Natural killer cell (primary cell): ENCODE results near the gene PHF5A. TPM values are rescaled to one million over a fixed set of nuclear protein-coding genes. Genes with fewer than 3 reads are reported as not detected.

Source experiments
- ATAC-seq, 3 donors: fragments of 150-1000 bp in 2 of 3; fragments of 200-7000 bp in 1 of 3; cut with Tn5 transposase; 1 replicate in 1 of 3; 2 replicates in 2 of 3; pipeline ENCODE4 v1.10.0; 2021; ENCODE audit warnings: mild to moderate bottlenecking in 2 of 3, moderate library complexity in 2 of 3
- DNase-seq, 2 donors: peaks; one replicate each; pipeline versions ENCODE4 v3.0.0 to v3.0.0-alpha.2; 2013 to 2021; ENCODE audit warnings: mixed read lengths in 1 of 2
- H3K27ac ChIP-seq: one replicate; pipeline ENCODE4 v1.5.1; 2013; ENCODE audit warnings: mild to moderate bottlenecking, low read length
- H3K27me3 ChIP-seq: one replicate; pipeline ENCODE4 v1.6.1; 2013; ENCODE audit warnings: low read length; ENCODE audit not compliant: control insufficient read depth, insufficient read depth
- H3K36me3 ChIP-seq: one replicate; pipeline ENCODE4 v1.6.1; 2013; ENCODE audit warnings: low read length; ENCODE audit not compliant: control insufficient read depth, insufficient read depth
- H3K4me1 ChIP-seq: one replicate; pipeline ENCODE4 v1.6.1; 2013; ENCODE audit warnings: low read length; ENCODE audit not compliant: control insufficient read depth, insufficient read depth
- H3K4me3 ChIP-seq: one replicate; pipeline ENCODE4 v1.5.1; 2013; ENCODE audit warnings: low read length
- H3K9me3 ChIP-seq: one replicate; pipeline ENCODE4 v1.6.1; 2013; ENCODE audit warnings: low read length; ENCODE audit not compliant: control insufficient read depth, insufficient read depth
- H3K27ac Mint-ChIP-seq, 2 donors: one replicate each; pipeline ENCODE4 v1.8.0; 2022; ENCODE audit warnings: mild to moderate bottlenecking in 2 of 2, mixed read lengths in 2 of 2, moderate library complexity in 1 of 2
- H3K27me3 Mint-ChIP-seq, 2 donors: one replicate each; pipeline ENCODE4 v1.8.0; 2022; ENCODE audit warnings: low read depth in 2 of 2, mixed read lengths in 2 of 2
- H3K36me3 Mint-ChIP-seq: one replicate; pipeline ENCODE4 v1.8.0; 2022; ENCODE audit warnings: mixed read lengths
- H3K4me1 Mint-ChIP-seq, 2 donors: one replicate each; pipeline ENCODE4 v1.8.0; 2022; ENCODE audit warnings: mixed read lengths in 2 of 2
- H3K4me3 Mint-ChIP-seq: one replicate; pipeline ENCODE4 v1.8.0; 2022; ENCODE audit warnings: mild to moderate bottlenecking, moderate library complexity, mixed read lengths
- H3K9me3 Mint-ChIP-seq, 2 donors: one replicate each; pipeline ENCODE4 v1.8.0; 2022; ENCODE audit warnings: mixed read lengths in 2 of 2
- CTCF ChIP-seq: fragments of 200-600 bp; IDR thresholded peaks from one replicate; pipeline ENCODE4 v1.8.0; 2022; ENCODE audit warnings: antibody characterized with exemption
- WGBS: methylation state at CpG from one replicate; pipeline ENCODE4 v1.1.7; 2013; ENCODE audit warnings: missing lambda C conversion rate; ENCODE audit not compliant: insufficient coverage; 5-methylcytosine and 5-hydroxymethylcytosine counted together
- intact Hi-C: fragments of 100-400 bp; cut with micrococcal nuclease; formaldehyde crosslinking; loops from one replicate; pipeline ENCODE4 v1.14.2; 2022
- total RNA-seq, 4 donors: library from RNA; stranded (reverse); fragments of 120-200 nt in 1 of 4; gene quantifications; one replicate each; pipeline versions ENCODE4 v1.2.3 to v1.2.4, GENCODE V29; 2013 to 2022

The PHF5A gene
- total RNA-seq, 3 donors from 2014 or later (not counting 1 experiment from before 2014, with no cell fraction given), result 31.8 to 41.8 (median 37.6) TPM

GRCh38 chr22:41479671-41480396 lies 11.3 kb upstream of the PHF5A start:
- no peaks in the 10 kb centered on the region for H3K9me3 ChIP-seq
- intact Hi-C loops, result no loop called here
- Mint-ChIP-seq H3K36me3 (no peaks in the 10 kb centered on the region), H3K27me3 (no peaks in the 10 kb centered on the region), H3K9me3 (no peaks in the 10 kb centered on the region), H3K4me3 (no peak overlapping the region), H3K4me1 (peaks cover 9 to 21% of the 10 kb centered on the region in 2 donors), H3K27ac (no peak overlapping the region)
- no peak overlapping the region for H3K4me3 ChIP-seq
- no peak for DNase-seq
- ATAC-seq, result no peak
- H3K27ac ChIP-seq, result peak overlapping the region; percentile 37
- peaks cover 12% of the 10 kb centered on the region for H3K4me1 ChIP-seq
- H3K36me3 ChIP-seq, result peaks cover 2% of the 10 kb centered on the region
- no peak for TF ChIP-seq CTCF
- no peaks in the 10 kb centered on the region for H3K27me3 ChIP-seq
- 87% methylated on average over 6 of the region's 6 CpGs for WGBS

DNA sequence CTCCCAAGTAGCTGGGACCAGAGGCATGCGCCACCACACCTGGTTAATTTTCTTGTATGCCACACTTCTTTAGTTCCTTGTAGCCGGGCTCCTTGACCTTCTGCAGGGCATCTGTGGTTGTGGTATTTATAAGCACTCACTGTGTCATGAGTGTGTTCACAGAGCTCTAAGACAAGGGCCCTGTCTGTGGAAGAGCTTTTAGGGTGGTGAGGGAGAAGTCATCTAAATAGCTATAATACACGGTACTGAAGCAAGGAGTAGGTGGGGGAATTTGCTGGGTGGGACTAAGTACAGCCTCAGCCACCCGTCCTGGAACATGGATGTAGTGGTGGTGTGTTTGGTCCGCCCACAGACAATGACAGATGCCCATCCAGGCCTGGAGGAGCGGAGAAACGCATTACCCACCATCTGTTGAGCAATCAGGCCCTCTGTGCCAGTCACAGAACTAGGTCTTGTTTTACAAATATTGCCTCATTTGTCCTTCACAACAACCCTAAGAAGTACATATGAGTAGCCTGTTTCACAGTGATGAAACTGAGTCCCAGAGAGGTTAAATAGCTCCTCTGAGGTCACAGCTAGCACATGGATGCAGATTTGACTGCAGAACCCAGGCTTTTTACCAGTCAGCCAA lies 10.5 kb upstream of the PHF5A start:
- Mint-ChIP-seq H3K4me3 (no peak overlapping the region), H3K27ac (no peak overlapping the region), H3K9me3 (no peaks in the 10 kb centered on the region), H3K36me3 (no peaks in the 10 kb centered on the region), H3K4me1 (peaks cover 10 to 20% of the 10 kb centered on the region in 2 donors), H3K27me3 (no peaks in the 10 kb centered on the region)
- no peak for ATAC-seq
- WGBS, result 62% methylated on average over 7 of the region's 7 CpGs
- H3K36me3 ChIP-seq, result peaks cover 2% of the 10 kb centered on the region
- H3K9me3 ChIP-seq, result no peaks in the 10 kb centered on the region
- H3K4me1 ChIP-seq, result peaks cover 12% of the 10 kb centered on the region
- H3K27ac ChIP-seq, result peak overlapping the region; percentile 37
- no peaks in the 10 kb centered on the region for H3K27me3 ChIP-seq
- intact Hi-C loops, result no loop called here
- no peak overlapping the region for H3K4me3 ChIP-seq
- no peak for TF ChIP-seq CTCF
- no peak for DNase-seq

DNA sequence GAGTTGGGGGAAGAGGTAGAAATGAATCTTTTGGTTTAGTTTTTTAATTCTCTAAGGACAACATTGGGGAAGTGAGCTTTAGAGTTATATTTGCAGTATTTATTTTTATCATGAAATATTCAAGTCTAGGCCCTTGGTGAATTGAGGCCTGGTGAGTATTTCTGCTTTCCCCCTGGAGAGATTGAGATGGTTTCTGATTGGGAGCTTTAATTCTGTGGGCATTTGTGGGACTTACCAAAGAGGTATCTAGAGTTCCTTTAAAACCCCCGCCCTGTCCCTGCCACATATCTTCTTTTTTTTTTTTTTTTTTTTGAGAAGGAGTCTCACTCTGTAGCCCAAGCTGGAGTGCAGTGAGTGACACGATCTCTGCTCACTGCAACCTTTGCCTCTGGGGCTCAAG lies 10.0 kb upstream of the PHF5A start:
- Histone ChIP-seq H3K36me3 (peaks cover 2% of the 10 kb centered on the region), H3K9me3 (no peaks in the 10 kb centered on the region), H3K4me1 (peaks cover 12% of the 10 kb centered on the region), H3K27ac (peak overlapping the region; percentile 37), H3K4me3 (no peak overlapping the region), H3K27me3 (no peaks in the 10 kb centered on the region)
- Mint-ChIP-seq H3K27ac (no peak overlapping the region), H3K4me3 (no peak overlapping the region), H3K36me3 (no peaks in the 10 kb centered on the region), H3K4me1 (peaks cover 15 to 20% of the 10 kb centered on the region in 2 donors), H3K9me3 (no peaks in the 10 kb centered on the region), H3K27me3 (no peaks in the 10 kb centered on the region)
- no peak for ATAC-seq
- no peak for DNase-seq
- intact Hi-C loops, result no loop called here
- WGBS, result 70% methylated on average over 2 of the region's 2 CpGs
- TF ChIP-seq CTCF, result no peak
